DND-41 (cell line): ENCODE data around the gene PPP1R1C.
"Not testable (repeated sequence)": the region's sequence is repeated elsewhere in the genome, so short reads cannot be mapped to it uniquely, and the experiment has no call there.

ENCODE experiments used
- ATAC-seq: fragments of 200-7000 bp; cut with Tn5 transposase; 3 replicates; pipeline ENCODE4 v1.9.1; 2021; ENCODE audit warnings: low read depth; ENCODE audit not compliant: insufficient read depth
- DNase-seq: peaks from one replicate; pipeline ENCODE4 v3.0.0-alpha.2; 2020
- H2AFZ ChIP-seq: 2 replicates; pipeline ENCODE4 v1.6.0; 2012; ENCODE audit warnings: low read depth, low read length
- H3K27ac ChIP-seq: 2 replicates; pipeline ENCODE4 v1.5.1; 2012; ENCODE audit warnings: low read length, inconsistent platforms
- H3K27me3 ChIP-seq: fragments of 200-600 bp; sonication (generic); 2 replicates; pipeline ENCODE4 v1.6.0; 2012; ENCODE audit warnings: low read length, mild to moderate bottlenecking, inconsistent platforms; ENCODE audit not compliant: insufficient read depth, poor library complexity
- H3K36me3 ChIP-seq: 2 replicates; pipeline ENCODE4 v1.5.1; 2012; ENCODE audit warnings: low read length, inconsistent platforms; ENCODE audit not compliant: insufficient read depth
- H3K4me1 ChIP-seq: 2 replicates; pipeline ENCODE4 v1.5.1; 2012; ENCODE audit warnings: mild to moderate bottlenecking, low read length; ENCODE audit not compliant: insufficient read depth
- H3K4me2 ChIP-seq: 2 replicates; pipeline ENCODE4 v1.6.0; 2012; ENCODE audit warnings: mild to moderate bottlenecking, moderate library complexity, low read length, inconsistent platforms; ENCODE audit not compliant: insufficient read depth
- H3K4me3 ChIP-seq, 2 experiments: fragments of 200-600 bp in 1 of 2; shearing (Covaris generic) in 1 of 2; 2 replicates each; pipeline ENCODE4 v1.5.1; 2012 to 2016; ENCODE audit warnings: inconsistent platforms in 2 of 2, low read length in 2 of 2, mild to moderate bottlenecking in 2 of 2, low read depth in 1 of 2, moderate library complexity in 1 of 2
- H3K79me2 ChIP-seq: 2 replicates; pipeline ENCODE4 v1.6.0; 2012; ENCODE audit warnings: low read length, inconsistent platforms; ENCODE audit not compliant: insufficient read depth
- H3K9ac ChIP-seq: 2 replicates; pipeline ENCODE4 v1.6.0; 2012; ENCODE audit warnings: low read depth, mild to moderate bottlenecking, inconsistent platforms, low read length, moderate library complexity
- H3K9me3 ChIP-seq: 2 replicates; pipeline ENCODE4 v1.5.1; 2012; ENCODE audit warnings: low read length, moderate library complexity, mild to moderate bottlenecking, inconsistent platforms; ENCODE audit not compliant: insufficient read depth, severe bottlenecking
- H4K20me1 ChIP-seq: 2 replicates; pipeline ENCODE4 v1.6.0; 2012; ENCODE audit warnings: low read length; ENCODE audit not compliant: insufficient read depth
- EZH2 ChIP-seq: IDR thresholded peaks from 3 replicates; pipeline ENCODE4 v1.6.1; 2012; ENCODE audit warnings: borderline replicate concordance, low read depth, mild to moderate bottlenecking, moderate library complexity, low read length, inconsistent platforms; ENCODE audit not compliant: severe bottlenecking
- TF ChIP-seq, protein P1 (sequence below): IDR thresholded peaks from 2 replicates; pipeline ENCODE4 v1.5.1; 2012; ENCODE audit warnings: borderline replicate concordance, low read length, moderate library complexity, mild to moderate bottlenecking; ENCODE audit not compliant: poor library complexity, severe bottlenecking; ENCODE audit errors: extremely low read depth

Gene PPP1R1C

DNA sequence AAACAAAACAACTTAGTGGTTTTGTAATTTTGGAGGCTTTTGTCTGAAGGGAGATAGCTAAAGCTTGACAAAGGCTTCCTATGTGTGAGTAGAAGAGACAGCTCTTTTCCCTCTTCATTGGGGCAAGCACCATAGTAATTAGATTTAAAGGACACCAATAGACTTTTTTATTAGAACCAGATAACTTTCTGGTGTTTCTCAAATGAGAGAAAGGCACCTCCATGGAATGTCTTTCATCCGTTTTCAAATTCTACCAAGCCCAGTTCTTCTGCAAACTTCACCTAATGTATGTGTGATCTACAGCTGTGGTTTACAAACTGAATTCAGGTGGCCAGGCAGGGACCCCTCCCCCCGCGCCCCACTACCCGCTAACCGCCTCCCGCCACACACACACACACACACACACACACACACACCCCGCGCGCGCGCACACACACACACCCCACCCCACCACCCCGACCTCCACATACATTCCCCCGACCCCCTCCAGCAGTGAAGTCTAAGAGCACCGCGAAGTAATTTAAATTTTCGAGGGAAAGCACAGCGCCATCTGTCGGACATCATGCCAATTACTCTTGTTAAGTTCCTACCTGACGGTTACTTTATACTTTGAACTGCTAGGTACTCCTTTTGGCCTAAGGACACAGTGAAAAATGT, 31.6 kb upstream of the PPP1R1C start:
- Histone ChIP-seq H3K4me2 (peak overlapping the region; percentile 60), H3K27ac (peak overlapping the region; percentile 83), H3K9ac (peak overlapping the region; percentile 66), H3K9me3 (no peaks in the 10 kb centered on the region), H3K79me2 (no peaks in the 10 kb centered on the region), H3K36me3 (no peaks in the 10 kb centered on the region), H3K4me1 (peaks cover 31% of the 10 kb centered on the region), H2AFZ (peak overlapping the region; percentile 52; the same call in 1 of the 2 replicates), H4K20me1 (no peaks in the 10 kb centered on the region), H3K27me3 (no peaks in the 10 kb centered on the region), H3K4me3 (peak overlapping the region; percentile 24 to 53; a peak in 3 of 4 replicates)
- peak; percentile 83 for DNase-seq
- no peak for TF ChIP-seq EZH2
- TF ChIP-seq, protein P1, sequence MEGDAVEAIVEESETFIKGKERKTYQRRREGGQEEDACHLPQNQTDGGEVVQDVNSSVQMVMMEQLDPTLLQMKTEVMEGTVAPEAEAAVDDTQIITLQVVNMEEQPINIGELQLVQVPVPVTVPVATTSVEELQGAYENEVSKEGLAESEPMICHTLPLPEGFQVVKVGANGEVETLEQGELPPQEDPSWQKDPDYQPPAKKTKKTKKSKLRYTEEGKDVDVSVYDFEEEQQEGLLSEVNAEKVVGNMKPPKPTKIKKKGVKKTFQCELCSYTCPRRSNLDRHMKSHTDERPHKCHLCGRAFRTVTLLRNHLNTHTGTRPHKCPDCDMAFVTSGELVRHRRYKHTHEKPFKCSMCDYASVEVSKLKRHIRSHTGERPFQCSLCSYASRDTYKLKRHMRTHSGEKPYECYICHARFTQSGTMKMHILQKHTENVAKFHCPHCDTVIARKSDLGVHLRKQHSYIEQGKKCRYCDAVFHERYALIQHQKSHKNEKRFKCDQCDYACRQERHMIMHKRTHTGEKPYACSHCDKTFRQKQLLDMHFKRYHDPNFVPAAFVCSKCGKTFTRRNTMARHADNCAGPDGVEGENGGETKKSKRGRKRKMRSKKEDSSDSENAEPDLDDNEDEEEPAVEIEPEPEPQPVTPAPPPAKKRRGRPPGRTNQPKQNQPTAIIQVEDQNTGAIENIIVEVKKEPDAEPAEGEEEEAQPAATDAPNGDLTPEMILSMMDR, result peak; percentile 74
- ATAC-seq, result peak; percentile 86

GRCh38 chr2:181954538-181954883, 31.1 kb upstream of the PPP1R1C start:
- peak overlapping the region; percentile 66 for H3K9ac ChIP-seq

DNA sequence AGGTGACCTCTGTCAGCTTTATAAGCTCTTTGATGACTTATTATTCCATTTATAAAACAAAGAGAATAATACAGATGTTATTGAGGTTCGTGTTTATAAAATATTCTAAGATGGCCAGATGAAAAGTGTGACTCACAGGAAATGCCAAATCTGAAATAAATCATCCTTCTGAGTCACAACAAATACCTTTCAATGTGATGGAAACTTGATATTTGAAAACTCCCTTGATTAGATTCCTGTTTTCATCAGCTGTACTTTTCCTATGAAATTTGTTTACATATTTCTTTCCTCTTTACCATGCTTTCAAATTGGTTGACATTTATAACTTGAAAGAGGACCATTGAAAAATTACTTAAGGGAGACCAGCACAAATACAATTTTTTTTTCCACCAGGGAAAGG, 30.6 kb upstream of the PPP1R1C start:
- Histone ChIP-seq H3K4me3 (peak overlapping the region; percentile 24 to 53; a peak in 3 of 4 replicates), H4K20me1 (no peaks in the 10 kb centered on the region), H3K9ac (peak overlapping the region; percentile 66), H3K79me2 (no peaks in the 10 kb centered on the region), H3K9me3 (no peaks in the 10 kb centered on the region), H3K27ac (peak overlapping the region; percentile 83), H3K4me2 (peak overlapping the region; percentile 60), H3K4me1 (peaks cover 31% of the 10 kb centered on the region), H3K36me3 (no peaks in the 10 kb centered on the region), H3K27me3 (no peaks in the 10 kb centered on the region), H2AFZ (peak overlapping the region; percentile 52)
- TF ChIP-seq, protein P1, result no peak
- TF ChIP-seq EZH2, result no peak
- no peak for ATAC-seq
- DNase-seq, result no peak

More at GRCh38 chr2:181954538-181954883, 31.1 kb upstream of the PPP1R1C start:
- H3K4me2 ChIP-seq, result peak overlapping the region; percentile 60
- DNase-seq, result no peak
- H3K4me1 ChIP-seq, result peaks cover 31% of the 10 kb centered on the region
- no peaks in the 10 kb centered on the region for H3K27me3 ChIP-seq
- H3K27ac ChIP-seq, result peak overlapping the region; percentile 83
- H4K20me1 ChIP-seq, result no peaks in the 10 kb centered on the region
- H3K36me3 ChIP-seq, result no peaks in the 10 kb centered on the region
- H3K9me3 ChIP-seq, result no peaks in the 10 kb centered on the region
- H3K79me2 ChIP-seq, result no peaks in the 10 kb centered on the region
- H3K4me3 ChIP-seq, result peak overlapping the region; percentile 24 to 53; a peak in 3 of 4 replicates
- TF ChIP-seq, protein P1, result no peak
- TF ChIP-seq EZH2, result no peak
- peak overlapping the region; percentile 52 for H2AFZ ChIP-seq
- ATAC-seq, result no peak

DNA sequence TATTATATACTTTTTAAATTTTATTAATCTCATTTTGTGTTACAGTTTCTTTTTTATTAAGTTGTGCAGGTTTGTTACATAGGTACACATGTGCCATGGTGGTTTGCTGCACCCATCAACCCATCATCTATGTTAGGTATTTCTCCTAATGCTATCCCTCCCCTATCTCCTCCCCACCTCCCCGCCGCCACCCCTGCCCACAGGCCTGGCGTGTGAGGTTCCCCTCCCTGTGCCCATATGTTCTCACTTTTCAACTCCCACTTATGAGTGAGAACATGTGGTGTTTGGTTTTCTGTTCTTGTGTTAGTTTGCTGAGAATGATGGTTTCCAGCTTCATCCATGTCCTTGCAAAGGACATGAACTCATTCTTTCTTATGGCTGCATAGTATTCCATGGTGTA, 29.8 kb upstream of the PPP1R1C start:
- not testable (repeated sequence) for H4K20me1 ChIP-seq, H3K79me2 ChIP-seq, H2AFZ ChIP-seq, H3K36me3 ChIP-seq, H3K27ac ChIP-seq, H3K27me3 ChIP-seq, H3K4me3 ChIP-seq, H3K9me3 ChIP-seq, DNase-seq, ATAC-seq, H3K9ac ChIP-seq
- H3K4me1 ChIP-seq, result peaks cover 31% of the 10 kb centered on the region
- H3K4me2 ChIP-seq, result peak overlapping the region; percentile 60
